WTC11 (cell line): ENCODE results near the gene FAM53B. TPM values are rescaled to one million over a fixed set of nuclear protein-coding genes. Genes with fewer than 3 reads are reported as not detected.

Experiments
- ATAC-seq: fragments of 200-7000 bp; cut with Tn5 transposase; 2 replicates; pipeline ENCODE4 v1.10.0; 2021; ENCODE audit warnings: mild to moderate bottlenecking, moderate library complexity
- CTCF ChIA-PET: fragments of 300-600 bp; sonication (Branson Sonifier 250); formaldehyde crosslinking; loops from one replicate; lab custom pipeline; 2021; ENCODE audit warnings: antibody characterized with exemption; lab: Charles Lee
- POLR2A ChIA-PET: fragments of 350-600 bp; sonication (Branson Sonifier 250); formaldehyde crosslinking; loops from one replicate; lab custom pipeline; 2021; ENCODE audit warnings: antibody characterized with exemption; lab: Charles Lee
- DNase-seq: peaks from one replicate; pipeline ENCODE4 v3.0.0; 2021; ENCODE audit warnings: low spot score
- H3K27ac Mint-ChIP-seq: 2 replicates; pipeline ENCODE4 v1.8.0; 2021; ENCODE audit warnings: mixed read lengths
- H3K27me3 Mint-ChIP-seq: 2 replicates; pipeline ENCODE4 v1.8.0; 2021; ENCODE audit warnings: low read depth, mild to moderate bottlenecking, moderate library complexity, mixed read lengths
- H3K36me3 Mint-ChIP-seq: 2 replicates; pipeline ENCODE4 v1.8.0; 2021; ENCODE audit warnings: mixed read lengths
- H3K4me1 Mint-ChIP-seq: 2 replicates; pipeline ENCODE4 v1.8.0; 2022; ENCODE audit warnings: mixed read lengths
- H3K4me3 Mint-ChIP-seq: 2 replicates; pipeline ENCODE4 v1.8.0; 2021; ENCODE audit warnings: mild to moderate bottlenecking, moderate library complexity, mixed read lengths
- H3K9me3 Mint-ChIP-seq: 2 replicates; pipeline ENCODE4 v1.8.0; 2021; ENCODE audit warnings: mixed read lengths
- AFF4 ChIP-seq: sonication (generic); formaldehyde crosslinking; IDR thresholded peaks from 2 replicates; pipeline ENCODE4 v1.8.1; 2023; ENCODE audit warnings: mild to moderate bottlenecking, missing genetic modification reagents, borderline replicate concordance
- ATF1 ChIP-seq: sonication (generic); formaldehyde crosslinking; IDR thresholded peaks from 2 replicates; pipeline ENCODE4 v1.8.1; 2023; ENCODE audit warnings: mild to moderate bottlenecking, moderate library complexity, missing genetic modification reagents
- ESRRA ChIP-seq: sonication (generic); formaldehyde crosslinking; IDR thresholded peaks from 2 replicates; pipeline ENCODE4 v1.8.1; 2022; ENCODE audit warnings: mild to moderate bottlenecking, missing genetic modification reagents, borderline replicate concordance
- FOXK1 ChIP-seq: sonication (generic); formaldehyde crosslinking; IDR thresholded peaks from 2 replicates; pipeline ENCODE4 v1.8.0; 2022; ENCODE audit warnings: mild to moderate bottlenecking, moderate library complexity, missing genetic modification reagents
- FOXP1 ChIP-seq: sonication (generic); formaldehyde crosslinking; IDR thresholded peaks from 2 replicates; pipeline ENCODE4 v1.8.0; 2022; ENCODE audit warnings: missing genetic modification reagents, mild to moderate bottlenecking, moderate library complexity, borderline replicate concordance
- GRHL2 ChIP-seq: fragments of 250-450 bp; sonication (Bioruptor Pico); IDR thresholded peaks from 2 replicates; pipeline ENCODE4 v1.8.0; 2022; ENCODE audit warnings: mild to moderate bottlenecking, moderate library complexity; ENCODE audit not compliant: insufficient replicate concordance, severe bottlenecking
- IRF2 ChIP-seq: sonication (generic); formaldehyde crosslinking; IDR thresholded peaks from 2 replicates; pipeline ENCODE4 v1.8.0; 2022; ENCODE audit warnings: low read depth, missing genetic modification reagents, borderline replicate concordance
- JUN ChIP-seq: sonication (generic); formaldehyde crosslinking; IDR thresholded peaks from 2 replicates; pipeline ENCODE4 v1.8.0; 2023; ENCODE audit warnings: mild to moderate bottlenecking, missing genetic modification reagents
- MXD4 ChIP-seq: fragments of 250-450 bp; sonication (Bioruptor Pico); IDR thresholded peaks from 2 replicates; pipeline ENCODE4 v1.8.0; 2021; ENCODE audit warnings: mild to moderate bottlenecking, moderate library complexity, borderline replicate concordance
- NFATC4 ChIP-seq: fragments of 250-450 bp; sonication (Bioruptor Pico); IDR thresholded peaks from 2 replicates; pipeline ENCODE4 v1.9.0; 2021; ENCODE audit warnings: mild to moderate bottlenecking
- TCF7 ChIP-seq: sonication (generic); formaldehyde crosslinking; IDR thresholded peaks from 2 replicates; pipeline ENCODE4 v1.8.0; 2022; ENCODE audit warnings: mild to moderate bottlenecking, low read depth, missing genetic modification reagents, moderate library complexity
- USF2 ChIP-seq: sonication (generic); formaldehyde crosslinking; IDR thresholded peaks from 2 replicates; pipeline ENCODE4 v1.8.1; 2023; ENCODE audit warnings: mild to moderate bottlenecking, missing genetic modification reagents, moderate library complexity
- ZNF219 ChIP-seq: sonication (generic); formaldehyde crosslinking; IDR thresholded peaks from 2 replicates; pipeline ENCODE4 v1.8.0; 2023; ENCODE audit warnings: missing genetic modification reagents, mild to moderate bottlenecking, borderline replicate concordance
- ZNF232 ChIP-seq: sonication (generic); formaldehyde crosslinking; IDR thresholded peaks from 2 replicates; pipeline ENCODE4 v1.8.0; 2022; ENCODE audit warnings: mild to moderate bottlenecking, missing genetic modification reagents
- ZNF263 ChIP-seq: sonication (generic); formaldehyde crosslinking; IDR thresholded peaks from 2 replicates; pipeline ENCODE4 v1.8.1; 2022; ENCODE audit warnings: low read depth, mild to moderate bottlenecking, moderate library complexity, missing genetic modification reagents
- total RNA-seq: library from RNA; stranded (reverse); gene quantifications from 3 replicates; pipeline ENCODE4 v1.2.3, GENCODE V29; 2021
- TF ChIP-seq, protein P1 (sequence below): sonication (generic); formaldehyde crosslinking; conservative IDR thresholded peaks from 2 replicates; pipeline ENCODE4 v1.8.1; 2022; ENCODE audit warnings: mild to moderate bottlenecking, missing genetic modification reagents
- TF ChIP-seq, protein P2 (sequence below): fragments of 250-450 bp; sonication (Bioruptor Pico); conservative IDR thresholded peaks from 2 replicates; pipeline ENCODE4 v1.9.0; 2021; ENCODE audit warnings: mild to moderate bottlenecking
- TF ChIP-seq, protein P3 (sequence below): fragments of 250-450 bp; sonication (Bioruptor Pico); IDR thresholded peaks from 2 replicates; pipeline ENCODE4 v2.1.2; 2022; ENCODE audit warnings: mild to moderate bottlenecking, moderate library complexity
- TF ChIP-seq, protein P4 (sequence below): sonication (generic); formaldehyde crosslinking; IDR thresholded peaks from 2 replicates; pipeline ENCODE4 v1.8.1; 2022; ENCODE audit warnings: missing genetic modification reagents, borderline replicate concordance

The FAM53B gene
- total RNA-seq, 1 experiment from 2014 or later: 21.3 TPM

GRCh38 chr10:124722798-124723783, 21.1 kb downstream of the FAM53B start:
- peak overlapping the region; percentile 17 for H3K27ac Mint-ChIP-seq
- ChIA-PET CTCF (interaction anchor here (0.7 to 1.2 kb wide), 3 partner anchors 18 to 110 kb away, joined by 3 to 9 read pairs (median 4); no protein-coding TSS in a partner anchor), POLR2A (no interaction called here)
- ATAC-seq: no peak
- no peaks in the 10 kb centered on the region for H3K27me3 Mint-ChIP-seq
- H3K9me3 Mint-ChIP-seq: no peaks in the 10 kb centered on the region
- no peaks in the 10 kb centered on the region for H3K36me3 Mint-ChIP-seq
- H3K4me1 Mint-ChIP-seq: peaks cover 31% of the 10 kb centered on the region
- TF ChIP-seq JUN (CRISPR knock-in tag): no peak
- TF ChIP-seq ZNF263 (CRISPR knock-in tag): no peak
- TF ChIP-seq ATF1: no peak
- no peak for TF ChIP-seq NFATC4 (CRISPR knock-in tag)
- TF ChIP-seq IRF2: no peak
- TF ChIP-seq, protein P1, sequence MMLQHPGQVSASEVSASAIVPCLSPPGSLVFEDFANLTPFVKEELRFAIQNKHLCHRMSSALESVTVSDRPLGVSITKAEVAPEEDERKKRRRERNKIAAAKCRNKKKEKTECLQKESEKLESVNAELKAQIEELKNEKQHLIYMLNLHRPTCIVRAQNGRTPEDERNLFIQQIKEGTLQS (CRISPR knock-in tag): no peak
- TF ChIP-seq GRHL2 (CRISPR knock-in tag): no peak
- TF ChIP-seq ESRRA: no peak
- no peak for TF ChIP-seq USF2
- TF ChIP-seq TCF7: no peak
- no peak for TF ChIP-seq ZNF232 (CRISPR knock-in tag)
- no peak for DNase-seq
- no peak overlapping the region for H3K4me3 Mint-ChIP-seq

GRCh38 chr10:124721330-124722045, 22.7 kb downstream of the FAM53B start:
- no peaks in the 10 kb centered on the region for H3K36me3 Mint-ChIP-seq
- H3K4me3 Mint-ChIP-seq: no peak overlapping the region
- ChIA-PET CTCF (interaction anchor here (0.7 to 1.5 kb wide), 2 partner anchors 16 to 20 kb away, joined by 3 to 7 read pairs; no protein-coding TSS in a partner anchor), POLR2A (no interaction called here)
- TF ChIP-seq, protein P2, sequence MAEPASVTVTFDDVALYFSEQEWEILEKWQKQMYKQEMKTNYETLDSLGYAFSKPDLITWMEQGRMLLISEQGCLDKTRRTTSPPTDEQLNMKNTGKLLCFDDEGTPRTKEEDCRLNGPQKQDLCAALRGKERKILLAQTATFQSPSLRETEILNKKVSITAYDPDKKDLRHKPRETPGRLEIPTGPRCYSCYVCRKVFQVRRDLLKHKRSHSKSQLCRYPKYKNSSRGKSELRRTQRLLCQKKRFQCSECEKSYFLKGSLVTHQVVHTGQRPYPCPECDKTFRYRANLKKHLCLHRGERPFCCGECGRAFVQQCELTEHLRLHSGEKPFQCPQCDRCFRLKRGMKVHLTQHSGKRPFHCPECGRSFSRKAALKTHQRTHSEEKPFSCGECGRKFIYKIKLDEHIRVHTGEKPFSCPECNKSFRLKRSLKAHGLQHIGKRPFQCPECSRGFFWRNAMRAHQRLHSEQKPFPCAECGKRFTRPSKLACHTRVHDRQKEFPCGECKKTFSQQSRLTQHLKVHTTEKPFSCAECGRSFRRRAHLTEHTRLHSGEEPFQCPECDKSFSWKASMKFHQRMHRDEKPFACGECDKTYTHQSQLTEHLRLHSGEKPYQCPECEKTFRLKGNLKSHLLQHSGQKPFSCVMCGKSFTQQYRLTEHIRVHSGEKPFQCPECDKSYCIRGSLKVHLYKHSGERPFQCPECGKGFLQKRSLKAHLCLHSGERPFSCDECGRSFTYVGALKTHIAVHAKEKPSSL (CRISPR knock-in tag): no peak
- TF ChIP-seq, protein P3, sequence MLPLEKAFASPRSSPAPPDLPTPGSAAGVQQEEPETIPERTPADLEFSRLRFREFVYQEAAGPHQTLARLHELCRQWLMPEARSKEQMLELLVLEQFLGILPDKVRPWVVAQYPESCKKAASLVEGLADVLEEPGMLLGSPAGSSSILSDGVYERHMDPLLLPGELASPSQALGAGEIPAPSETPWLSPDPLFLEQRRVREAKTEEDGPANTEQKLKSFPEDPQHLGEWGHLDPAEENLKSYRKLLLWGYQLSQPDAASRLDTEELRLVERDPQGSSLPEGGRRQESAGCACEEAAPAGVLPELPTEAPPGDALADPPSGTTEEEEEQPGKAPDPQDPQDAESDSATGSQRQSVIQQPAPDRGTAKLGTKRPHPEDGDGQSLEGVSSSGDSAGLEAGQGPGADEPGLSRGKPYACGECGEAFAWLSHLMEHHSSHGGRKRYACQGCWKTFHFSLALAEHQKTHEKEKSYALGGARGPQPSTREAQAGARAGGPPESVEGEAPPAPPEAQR: no peak
- no peak for TF ChIP-seq IRF2
- TF ChIP-seq, protein P4, sequence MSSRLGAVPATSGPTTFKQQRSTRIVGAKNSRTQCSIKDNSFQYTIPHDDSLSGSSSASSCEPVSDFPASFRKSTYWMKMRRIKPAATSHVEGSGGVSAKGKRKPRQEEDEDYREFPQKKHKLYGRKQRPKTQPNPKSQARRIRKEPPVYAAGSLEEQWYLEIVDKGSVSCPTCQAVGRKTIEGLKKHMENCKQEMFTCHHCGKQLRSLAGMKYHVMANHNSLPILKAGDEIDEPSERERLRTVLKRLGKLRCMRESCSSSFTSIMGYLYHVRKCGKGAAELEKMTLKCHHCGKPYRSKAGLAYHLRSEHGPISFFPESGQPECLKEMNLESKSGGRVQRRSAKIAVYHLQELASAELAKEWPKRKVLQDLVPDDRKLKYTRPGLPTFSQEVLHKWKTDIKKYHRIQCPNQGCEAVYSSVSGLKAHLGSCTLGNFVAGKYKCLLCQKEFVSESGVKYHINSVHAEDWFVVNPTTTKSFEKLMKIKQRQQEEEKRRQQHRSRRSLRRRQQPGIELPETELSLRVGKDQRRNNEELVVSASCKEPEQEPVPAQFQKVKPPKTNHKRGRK: no peak
- TF ChIP-seq MXD4 (CRISPR knock-in tag): no peak
- TF ChIP-seq AFF4 (CRISPR knock-in tag): no peak
- no peak for TF ChIP-seq FOXK1 (CRISPR knock-in tag)
- no peak for TF ChIP-seq FOXP1 (CRISPR knock-in tag)
- TF ChIP-seq ZNF219: no peak
- no peak for TF ChIP-seq ATF1
- no peak for TF ChIP-seq TCF7
- no peak for ATAC-seq
- peaks cover 29% of the 10 kb centered on the region for H3K4me1 Mint-ChIP-seq
- no peaks in the 10 kb centered on the region for H3K9me3 Mint-ChIP-seq
- no peaks in the 10 kb centered on the region for H3K27me3 Mint-ChIP-seq
- no peak for DNase-seq
- peak overlapping the region; percentile 30; the same call in 1 of the 2 replicates for H3K27ac Mint-ChIP-seq
